ENCODE results near the gene XPNPEP2. TPM values are rescaled to one million over a fixed set of nuclear protein-coding genes. Genes with fewer than 3 reads are reported as not detected.

Gene XPNPEP2
- total and polyA plus RNA-seq, 3 donors from 2014 or later: 0.08 to 1.4 (median 0.25) TPM

GRCh38 chrX:129718676-129719075, 20.1 kb upstream of the XPNPEP2 start:
- 84 to 100% methylated on average over 2 to 5 of the region's 5 CpGs for WGBS, 2 donors
- DNase-seq: no peak
- H3K27me3 ChIP-seq: no peaks in the 10 kb centered on the region
- intact Hi-C loops (cut with DNase I; ENCODE audit: low total_unique reads): no loop called here
- no peaks in the 10 kb centered on the region for H3K36me3 ChIP-seq (ENCODE audit: low read depth, missing control alignments)
- H3K4me1 ChIP-seq: no peaks in the 10 kb centered on the region
- no peaks in the 10 kb centered on the region for H3K9me3 ChIP-seq
- H3K4me3 ChIP-seq: no peak overlapping the region
- TF ChIP-seq POLR2A (IDR thresholded peaks at IDR 0.05) (no peak), CTCF (IDR thresholded peaks at IDR 0.05) (no peak)
- no peak overlapping the region for H3K27ac ChIP-seq

- Histone ChIP-seq H3K4me3 (no peak overlapping the region), H3K4me1 (no peaks in the 10 kb centered on the region), H3K36me3 (ENCODE audit: low read depth, missing control alignments) (no peaks in the 10 kb centered on the region), H3K9me3 (no peaks in the 10 kb centered on the region), H3K27ac (no peak overlapping the region), H3K27me3 (no peaks in the 10 kb centered on the region)
- WGBS, 2 donors: 96 to 100% methylated on average over 2 of the region's 2 CpGs
- intact Hi-C loops (cut with DNase I; ENCODE audit: low total_unique reads): no loop called here
- TF ChIP-seq CTCF (IDR thresholded peaks at IDR 0.05) (no peak), POLR2A (IDR thresholded peaks at IDR 0.05) (no peak)
- no peak for DNase-seq
These were observed 19.5 kb upstream of the XPNPEP2 start for GRCh38 chrX:129719268-129719667.

GRCh38 chrX:129719931-129720530, 18.7 kb upstream of the XPNPEP2 start:
- Histone ChIP-seq H3K4me3 (no peak overlapping the region), H3K4me1 (no peaks in the 10 kb centered on the region), H3K27me3 (no peaks in the 10 kb centered on the region), H3K36me3 (ENCODE audit: low read depth, missing control alignments) (no peaks in the 10 kb centered on the region), H3K9me3 (no peaks in the 10 kb centered on the region), H3K27ac (no peak overlapping the region)
- no peak for DNase-seq
- intact Hi-C loops (cut with DNase I; ENCODE audit: low total_unique reads): loop anchor here (10.0 kb wide), 1 partner anchor 85 kb away; no protein-coding TSS in a partner anchor
- no peak for TF ChIP-seq POLR2A (IDR thresholded peaks at IDR 0.05)
- TF ChIP-seq CTCF (IDR thresholded peaks at IDR 0.05): no peak
- 48 to 69% methylated on average over 5 to 11 of the region's 11 CpGs for WGBS, 2 donors

- Histone ChIP-seq H3K27me3 (no peaks in the 10 kb centered on the region), H3K4me3 (no peak overlapping the region), H3K4me1 (no peaks in the 10 kb centered on the region), H3K36me3 (ENCODE audit: low read depth, missing control alignments) (no peaks in the 10 kb centered on the region), H3K27ac (no peak overlapping the region), H3K9me3 (no peaks in the 10 kb centered on the region)
- no peak for TF ChIP-seq CTCF (IDR thresholded peaks at IDR 0.05)
- no peak for TF ChIP-seq POLR2A (IDR thresholded peaks at IDR 0.05)
- DNase-seq: no peak
- WGBS, 2 donors: 94 to 96% methylated on average over 3 to 6 of the region's 6 CpGs
- intact Hi-C loops (cut with DNase I; ENCODE audit: low total_unique reads): loop anchor here (10.0 kb wide), 1 partner anchor 86 kb away; no protein-coding TSS in a partner anchor
These were observed 18.0 kb upstream of the XPNPEP2 start for GRCh38 chrX:129720741-129721140.

GRCh38 chrX:129721414-129721813, 17.4 kb upstream of the XPNPEP2 start:
- Histone ChIP-seq H3K27me3 (no peaks in the 10 kb centered on the region), H3K36me3 (ENCODE audit: low read depth, missing control alignments) (no peaks in the 10 kb centered on the region), H3K4me3 (no peak overlapping the region), H3K4me1 (no peaks in the 10 kb centered on the region), H3K9me3 (no peaks in the 10 kb centered on the region), H3K27ac (no peak overlapping the region)
- no peak for DNase-seq
- intact Hi-C loops (cut with DNase I; ENCODE audit: low total_unique reads): loop anchor here (10.0 kb wide), 1 partner anchor 87 kb away; no protein-coding TSS in a partner anchor
- 100% methylated on average over 2 of the region's 2 CpGs for WGBS, 2 donors
- TF ChIP-seq CTCF (IDR thresholded peaks at IDR 0.05) (no peak), POLR2A (IDR thresholded peaks at IDR 0.05) (no peak)
